ENCODE results near the gene OTULINL. TPM values are rescaled to one million over a fixed set of nuclear protein-coding genes. Genes with fewer than 3 reads are reported as not detected.

Gene OTULINL
- polyA plus RNA-seq (2012; ENCODE audit: insufficient read depth, insufficient read length, low read depth): 22.0 TPM

- no peaks in the 10 kb centered on the region for H3K27me3 ChIP-seq
- no peak for TF ChIP-seq CTCF (IDR thresholded peaks at IDR 0.05; ENCODE audit: low read depth, low read length)
- H3K4me1 ChIP-seq: no peaks in the 10 kb centered on the region
- H3K9me3 ChIP-seq: no peaks in the 10 kb centered on the region; the same call in 1 of the 2 replicates
- H3K4me3 ChIP-seq (ENCODE audit: low read depth, low read length): peak within 1 kb of the TSS; percentile 72
- no peaks in the 10 kb centered on the region for H3K36me3 ChIP-seq
- peak; percentile 96 for DNase-seq
Observed at GRCh38 chr5:14581106-14581890, at the start of gene OTULINL. Gene OTULINL (plus strand): TSS chr5:14581792. CDS start chr5:14581895, 103 bp downstream.

- no peaks in the 10 kb centered on the region; the same call in 1 of the 2 replicates for H3K9me3 ChIP-seq
- H3K4me1 ChIP-seq: peaks cover 7% of the 10 kb centered on the region
- no peak overlapping the region for H3K4me3 ChIP-seq (ENCODE audit: low read depth, low read length)
- no peak for DNase-seq
- TF ChIP-seq CTCF (IDR thresholded peaks at IDR 0.05; ENCODE audit: low read depth, low read length): no peak
- no peaks in the 10 kb centered on the region for H3K27me3 ChIP-seq
- no peaks in the 10 kb centered on the region for H3K36me3 ChIP-seq
Observed at GRCh38 chr5:14532180-14532579, 49.4 kb upstream of the OTULINL start.

GRCh38 chr5:14534773-14535172 lies 46.8 kb upstream of the OTULINL start:
- H3K4me1 ChIP-seq: no peaks in the 10 kb centered on the region; the same call in 1 of the 2 replicates
- DNase-seq: no peak
- no peaks in the 10 kb centered on the region for H3K27me3 ChIP-seq
- H3K9me3 ChIP-seq: no peaks in the 10 kb centered on the region; the same call in 1 of the 2 replicates
- no peaks in the 10 kb centered on the region for H3K36me3 ChIP-seq
- H3K4me3 ChIP-seq (ENCODE audit: low read depth, low read length): no peak overlapping the region
- no peak for TF ChIP-seq CTCF (IDR thresholded peaks at IDR 0.05; ENCODE audit: low read depth, low read length)

GRCh38 chr5:14545308-14545707 lies 36.3 kb upstream of the OTULINL start:
- DNase-seq: no peak
- Histone ChIP-seq H3K4me1 (no peaks in the 10 kb centered on the region), H3K4me3 (ENCODE audit: low read depth, low read length) (no peak overlapping the region), H3K9me3 (no peaks in the 10 kb centered on the region; the same call in 1 of the 2 replicates), H3K27me3 (no peaks in the 10 kb centered on the region), H3K36me3 (no peaks in the 10 kb centered on the region)
- no peak for TF ChIP-seq CTCF (IDR thresholded peaks at IDR 0.05; ENCODE audit: low read depth, low read length)

GRCh38 chr5:14545862-14546261 lies 35.7 kb upstream of the OTULINL start:
- no peaks in the 10 kb centered on the region for H3K36me3 ChIP-seq
- no peaks in the 10 kb centered on the region for H3K27me3 ChIP-seq

More at GRCh38 chr5:14545862-14546261, 35.7 kb upstream of the OTULINL start:
- H3K9me3 ChIP-seq: no peaks in the 10 kb centered on the region; the same call in 1 of the 2 replicates
- no peaks in the 10 kb centered on the region for H3K4me1 ChIP-seq
- no peak for DNase-seq
- no peak for TF ChIP-seq CTCF (IDR thresholded peaks at IDR 0.05; ENCODE audit: low read depth, low read length)
- H3K4me3 ChIP-seq (ENCODE audit: low read depth, low read length): no peak overlapping the region
